ENCODE measurements around the gene FBLN1. TPM values are rescaled to one million over a fixed set of nuclear protein-coding genes. Genes with fewer than 3 reads are reported as not detected.

Gene FBLN1
- total and polyA plus RNA-seq, 9 donors: 93.4 to 235 (median 155) TPM

GRCh38 chr22:45631140-45631840 lies 128.6 kb downstream of the FBLN1 start:
- no peak overlapping the region for H3K27ac ChIP-seq (ENCODE audit: low read length)
- WGBS (ENCODE audit: insufficient coverage): 13% methylated on average over 7 of the region's 12 CpGs
- H3K4me3 ChIP-seq (ENCODE audit: low read length): no peak overlapping the region
- no peaks in the 10 kb centered on the region for H3K4me1 ChIP-seq (ENCODE audit: control insufficient read depth, insufficient read depth, low read length)
- no peaks in the 10 kb centered on the region for H3K36me3 ChIP-seq (ENCODE audit: control insufficient read depth, insufficient read depth, low read length)
- peaks cover 50% of the 10 kb centered on the region for H3K27me3 ChIP-seq (ENCODE audit: control insufficient read depth, insufficient read depth, low read length)
- DNase-seq: no peak
- no peaks in the 10 kb centered on the region for H3K9me3 ChIP-seq (replicated peaks; ENCODE audit: control insufficient read depth, low read depth, low read length)

- Histone ChIP-seq H3K27me3 (ENCODE audit: control insufficient read depth, insufficient read depth, low read length) (peaks cover 54% of the 10 kb centered on the region), H3K4me3 (ENCODE audit: low read length) (no peak overlapping the region), H3K9me3 (replicated peaks; ENCODE audit: control insufficient read depth, low read depth, low read length) (no peaks in the 10 kb centered on the region), H3K4me1 (ENCODE audit: control insufficient read depth, insufficient read depth, low read length) (no peaks in the 10 kb centered on the region), H3K36me3 (ENCODE audit: control insufficient read depth, insufficient read depth, low read length) (no peaks in the 10 kb centered on the region), H3K27ac (ENCODE audit: low read length) (no peak overlapping the region)
- WGBS (ENCODE audit: insufficient coverage): 88% methylated on average over 2 of the region's 7 CpGs
- DNase-seq: no peak
Observed at GRCh38 chr22:45631841-45632238, 129.2 kb downstream of the FBLN1 start.

- H3K27me3 ChIP-seq (ENCODE audit: control insufficient read depth, insufficient read depth, low read length): peaks cover 55% of the 10 kb centered on the region
Observed at GRCh38 chr22:45632791-45633515, 130.3 kb downstream of the FBLN1 start.

GRCh38 chr22:45636683-45637082 lies 134.0 kb downstream of the FBLN1 start:
- no peak overlapping the region for H3K4me3 ChIP-seq (ENCODE audit: low read length)
- H3K27me3 ChIP-seq (ENCODE audit: control insufficient read depth, insufficient read depth, low read length): peaks cover 57% of the 10 kb centered on the region
- WGBS (ENCODE audit: insufficient coverage): 89% methylated on average over 2 of the region's 7 CpGs
- no peaks in the 10 kb centered on the region for H3K36me3 ChIP-seq (ENCODE audit: control insufficient read depth, insufficient read depth, low read length)
- no peaks in the 10 kb centered on the region for H3K9me3 ChIP-seq (replicated peaks; ENCODE audit: control insufficient read depth, low read depth, low read length)
- H3K4me1 ChIP-seq (ENCODE audit: control insufficient read depth, insufficient read depth, low read length): no peaks in the 10 kb centered on the region
- DNase-seq: no peak
- no peak overlapping the region for H3K27ac ChIP-seq (ENCODE audit: low read length)

More at GRCh38 chr22:45632791-45633515, 130.3 kb downstream of the FBLN1 start:
- Histone ChIP-seq H3K9me3 (replicated peaks; ENCODE audit: control insufficient read depth, low read depth, low read length) (no peaks in the 10 kb centered on the region), H3K36me3 (ENCODE audit: control insufficient read depth, insufficient read depth, low read length) (no peaks in the 10 kb centered on the region), H3K27ac (ENCODE audit: low read length) (no peak overlapping the region), H3K4me1 (ENCODE audit: control insufficient read depth, insufficient read depth, low read length) (no peaks in the 10 kb centered on the region), H3K4me3 (ENCODE audit: low read length) (no peak overlapping the region)
- peak; percentile 30 for DNase-seq
- WGBS (ENCODE audit: insufficient coverage): 14% methylated on average over 5 of the region's 15 CpGs

- Histone ChIP-seq H3K4me1 (ENCODE audit: control insufficient read depth, insufficient read depth, low read length) (no peaks in the 10 kb centered on the region), H3K36me3 (ENCODE audit: control insufficient read depth, insufficient read depth, low read length) (no peaks in the 10 kb centered on the region), H3K9me3 (replicated peaks; ENCODE audit: control insufficient read depth, low read depth, low read length) (no peaks in the 10 kb centered on the region), H3K27me3 (ENCODE audit: control insufficient read depth, insufficient read depth, low read length) (peaks cover 49% of the 10 kb centered on the region), H3K27ac (ENCODE audit: low read length) (no peak overlapping the region), H3K4me3 (ENCODE audit: low read length) (no peak overlapping the region)
- DNase-seq: no peak
- WGBS (ENCODE audit: insufficient coverage): no CpG with 5 or more reads among the region's 3 CpGs
Observed at GRCh38 chr22:45638197-45638596, 135.5 kb downstream of the FBLN1 start.

GRCh38 chr22:45638834-45639746 lies 136.4 kb downstream of the FBLN1 start:
- no peak overlapping the region for H3K27ac ChIP-seq (ENCODE audit: low read length)
- no peaks in the 10 kb centered on the region for H3K4me1 ChIP-seq (ENCODE audit: control insufficient read depth, insufficient read depth, low read length)
- no peaks in the 10 kb centered on the region for H3K36me3 ChIP-seq (ENCODE audit: control insufficient read depth, insufficient read depth, low read length)
- H3K9me3 ChIP-seq (replicated peaks; ENCODE audit: control insufficient read depth, low read depth, low read length): no peaks in the 10 kb centered on the region
- DNase-seq: peak; percentile 23
- H3K27me3 ChIP-seq (ENCODE audit: control insufficient read depth, insufficient read depth, low read length): peaks cover 51% of the 10 kb centered on the region
- WGBS (ENCODE audit: insufficient coverage): 57% methylated on average over 15 of the region's 21 CpGs
- H3K4me3 ChIP-seq (ENCODE audit: low read length): no peak overlapping the region

GRCh38 chr22:45639747-45640102 lies 137.0 kb downstream of the FBLN1 start:
- peaks cover 54% of the 10 kb centered on the region for H3K27me3 ChIP-seq (ENCODE audit: control insufficient read depth, insufficient read depth, low read length)
- DNase-seq: no peak

GRCh38 chr22:45640291-45640940 lies 137.7 kb downstream of the FBLN1 start:
- Histone ChIP-seq H3K27me3 (ENCODE audit: control insufficient read depth, insufficient read depth, low read length) (peaks cover 57% of the 10 kb centered on the region), H3K4me3 (ENCODE audit: low read length) (no peak overlapping the region), H3K36me3 (ENCODE audit: control insufficient read depth, insufficient read depth, low read length) (no peaks in the 10 kb centered on the region), H3K4me1 (ENCODE audit: control insufficient read depth, insufficient read depth, low read length) (peaks cover 3% of the 10 kb centered on the region), H3K9me3 (replicated peaks; ENCODE audit: control insufficient read depth, low read depth, low read length) (no peaks in the 10 kb centered on the region), H3K27ac (ENCODE audit: low read length) (no peak overlapping the region)
- no peak for DNase-seq
- WGBS (ENCODE audit: insufficient coverage): 61% methylated on average over 4 of the region's 7 CpGs

More at GRCh38 chr22:45639747-45640102, 137.0 kb downstream of the FBLN1 start:
- no peaks in the 10 kb centered on the region for H3K9me3 ChIP-seq (replicated peaks; ENCODE audit: control insufficient read depth, low read depth, low read length)
- no peak overlapping the region for H3K27ac ChIP-seq (ENCODE audit: low read length)
- H3K4me3 ChIP-seq (ENCODE audit: low read length): no peak overlapping the region
- 38% methylated on average over 5 of the region's 7 CpGs for WGBS (ENCODE audit: insufficient coverage)
- no peaks in the 10 kb centered on the region for H3K4me1 ChIP-seq (ENCODE audit: control insufficient read depth, insufficient read depth, low read length)
- no peaks in the 10 kb centered on the region for H3K36me3 ChIP-seq (ENCODE audit: control insufficient read depth, insufficient read depth, low read length)

- no peak for DNase-seq
- no peak overlapping the region for H3K4me3 ChIP-seq (ENCODE audit: low read length)
- H3K36me3 ChIP-seq (ENCODE audit: control insufficient read depth, insufficient read depth, low read length): no peaks in the 10 kb centered on the region
- 76% methylated on average over 24 of the region's 24 CpGs for WGBS (ENCODE audit: insufficient coverage)
- H3K27ac ChIP-seq (ENCODE audit: low read length): no peak overlapping the region
- peaks cover 4% of the 10 kb centered on the region for H3K4me1 ChIP-seq (ENCODE audit: control insufficient read depth, insufficient read depth, low read length)
- H3K27me3 ChIP-seq (ENCODE audit: control insufficient read depth, insufficient read depth, low read length): peaks cover 62% of the 10 kb centered on the region
- H3K9me3 ChIP-seq (replicated peaks; ENCODE audit: control insufficient read depth, low read depth, low read length): no peaks in the 10 kb centered on the region
Observed at GRCh38 chr22:45640941-45641621, 138.4 kb downstream of the FBLN1 start.
